Measurements from ENCODE around the gene ASB2.

ASB2 gene

DNA sequence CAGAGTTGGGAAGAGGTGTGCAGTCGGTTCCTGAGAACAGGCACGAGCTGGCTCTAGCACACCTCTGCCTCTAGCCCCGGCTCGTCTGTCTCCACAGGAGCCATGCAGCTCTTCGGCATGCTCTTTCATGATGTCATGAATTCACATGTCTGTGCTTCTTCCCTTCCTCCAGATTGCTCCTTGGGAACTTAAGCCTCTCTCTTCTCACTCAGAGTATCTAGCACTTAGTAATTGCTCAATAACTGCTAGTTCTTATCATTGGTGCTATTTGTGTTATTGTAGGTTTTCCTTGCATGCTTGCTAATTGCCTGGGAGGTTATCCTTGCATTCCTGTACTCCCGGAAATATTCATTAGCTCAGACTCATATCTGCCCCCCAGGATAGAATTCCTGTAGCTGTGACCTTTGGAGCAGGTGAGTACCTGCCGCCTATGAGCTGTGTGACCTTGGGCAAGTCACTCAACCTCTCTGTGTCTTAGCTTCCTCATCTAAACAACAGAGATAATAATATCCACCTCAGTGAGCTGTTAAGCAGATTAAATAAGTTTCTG is 29.8 kb downstream of the ASB2 start:
- DNase-seq (ENCODE audit: low read depth, low spot score): no peak

DNA sequence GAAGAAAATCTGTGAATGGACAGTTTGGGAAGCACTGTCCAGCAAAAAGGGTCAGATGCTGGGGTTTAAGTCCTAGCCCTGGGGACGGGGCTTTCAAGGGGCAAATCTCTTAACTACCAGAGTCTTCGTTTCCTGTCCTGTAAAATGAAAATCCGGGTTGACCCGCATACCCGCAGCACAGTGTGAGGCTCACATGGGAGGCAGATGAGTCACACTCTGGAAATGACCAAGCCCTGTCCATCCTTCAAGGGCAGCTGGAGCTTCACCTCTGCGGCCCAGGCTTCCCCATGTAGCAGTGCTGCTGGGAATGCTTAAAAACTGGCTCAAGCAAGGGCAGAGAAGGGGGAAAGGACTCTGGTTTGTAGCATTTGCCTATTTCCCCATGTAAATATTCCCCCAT is 30.3 kb downstream of the ASB2 start:
- no peak for DNase-seq (ENCODE audit: low read depth, low spot score)

- no peak for DNase-seq (ENCODE audit: low read depth, low spot score)
Observed at GRCh38 chr14:93945070-93945399, 31.3 kb downstream of the ASB2 start.

GRCh38 chr14:93944348-93945069 is 31.9 kb downstream of the ASB2 start:
- no peak for DNase-seq (ENCODE audit: low read depth, low spot score)

DNA sequence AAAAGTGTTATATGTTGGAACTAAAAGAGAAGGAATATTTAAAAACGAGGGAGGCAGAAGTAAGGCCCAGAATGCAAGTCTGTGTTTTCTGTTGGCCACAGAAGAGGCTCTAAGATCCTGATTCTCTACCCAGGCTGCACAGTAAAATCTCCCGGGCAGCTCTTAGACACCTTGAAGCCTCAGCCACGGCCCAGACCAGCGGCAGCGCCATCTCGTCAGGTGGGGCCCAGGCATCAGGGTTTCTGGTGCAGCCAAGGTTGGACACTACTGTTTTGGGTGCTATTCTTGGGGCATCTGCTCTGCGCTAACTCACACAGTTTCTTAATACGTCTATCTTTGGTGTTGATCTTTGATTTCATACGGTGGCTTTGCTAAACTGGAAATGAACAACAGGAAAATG is 32.4 kb downstream of the ASB2 start:
- DNase-seq (ENCODE audit: low read depth, low spot score): no peak

DNA sequence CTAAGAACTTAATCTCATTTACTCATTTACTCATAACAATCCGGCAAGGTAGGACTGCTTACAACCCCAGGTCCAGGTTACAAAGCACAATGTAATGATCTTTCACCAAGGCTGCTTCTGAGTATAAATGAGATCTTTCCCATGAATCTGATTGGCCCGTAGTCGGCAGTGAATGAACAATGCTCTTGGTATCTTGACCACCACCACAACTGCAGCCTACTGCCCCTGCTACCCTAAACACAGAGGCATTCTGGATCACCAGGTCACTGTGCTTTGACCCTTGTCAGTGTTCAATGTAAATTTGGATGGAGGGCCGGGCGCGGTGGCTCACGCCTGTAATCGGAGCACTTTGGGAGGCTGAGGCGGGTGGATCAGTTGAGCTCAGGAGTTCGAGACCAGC is 33.3 kb downstream of the ASB2 start:
- no peak for DNase-seq (ENCODE audit: low read depth, low spot score)

- peak; percentile 84 for DNase-seq (ENCODE audit: low read depth, low spot score)
Observed at GRCh38 chr14:93941293-93941910, 35.0 kb downstream of the ASB2 start.

DNA sequence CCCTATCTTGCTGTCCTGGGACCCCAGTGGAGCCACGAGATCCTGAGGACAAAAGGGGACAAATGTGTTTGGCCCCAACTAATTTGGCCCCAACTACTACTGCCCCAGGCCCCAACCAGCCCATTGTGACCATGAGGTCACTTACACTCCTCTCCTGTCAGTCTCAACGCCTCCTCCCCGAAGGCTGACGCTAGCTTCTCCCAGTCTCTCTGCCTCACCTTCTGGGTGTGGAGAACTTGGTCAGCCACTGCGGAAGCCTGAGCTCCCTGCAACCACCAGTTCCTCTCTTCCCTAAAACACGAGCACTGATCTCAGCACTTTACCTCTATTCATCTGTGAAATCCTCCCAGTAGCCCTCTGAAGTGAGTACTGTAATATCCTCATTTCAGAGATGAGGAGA is 35.9 kb downstream of the ASB2 start:
- no peak for DNase-seq (ENCODE audit: low read depth, low spot score)

DNA sequence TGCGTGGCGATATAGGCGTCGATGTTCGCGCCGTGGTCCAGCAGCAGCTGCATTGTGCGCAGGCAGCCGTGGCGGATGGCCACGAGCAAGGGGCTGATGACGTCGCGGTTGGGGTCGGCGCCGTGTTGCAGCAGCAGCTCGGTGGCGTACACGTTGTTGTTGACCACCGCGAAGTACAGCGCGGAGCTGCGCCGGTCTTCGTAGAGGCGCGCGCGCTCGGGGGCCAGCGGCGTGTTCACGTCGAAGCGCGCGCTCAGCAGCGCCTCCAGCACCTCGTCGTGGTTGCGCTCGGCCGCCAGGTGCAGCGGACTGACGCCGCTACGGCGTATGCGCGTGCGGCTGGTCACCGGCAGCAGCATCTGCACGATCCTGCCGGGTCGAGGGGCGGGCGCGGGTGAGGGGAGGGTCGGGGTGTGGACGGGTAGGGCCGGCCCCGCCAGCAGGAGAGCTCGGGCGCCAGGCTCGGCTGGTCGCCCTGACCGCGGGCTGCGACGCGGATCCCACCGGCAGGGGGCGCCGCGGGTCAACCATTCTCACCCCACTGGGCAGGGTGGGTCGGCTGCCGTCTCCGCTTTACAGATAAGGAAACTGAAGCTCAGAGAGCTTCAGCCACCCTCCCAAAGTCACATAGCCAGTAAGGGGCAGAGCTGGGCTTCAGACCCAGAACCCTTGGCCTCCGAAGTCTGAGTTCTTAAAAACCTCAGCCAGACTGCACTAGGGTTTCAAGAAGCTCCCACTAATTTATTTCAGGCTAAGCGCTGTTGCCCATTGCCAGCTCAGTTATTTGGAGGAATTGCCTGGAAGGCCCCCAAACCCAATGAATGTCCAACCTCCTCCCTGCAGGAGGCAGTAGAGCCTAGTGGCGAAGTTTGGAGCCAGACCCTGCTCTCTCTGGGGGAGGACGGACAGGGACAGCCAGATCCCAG is 36.8 kb downstream of the ASB2 start:
- no peak for DNase-seq (ENCODE audit: low read depth, low spot score)

DNA sequence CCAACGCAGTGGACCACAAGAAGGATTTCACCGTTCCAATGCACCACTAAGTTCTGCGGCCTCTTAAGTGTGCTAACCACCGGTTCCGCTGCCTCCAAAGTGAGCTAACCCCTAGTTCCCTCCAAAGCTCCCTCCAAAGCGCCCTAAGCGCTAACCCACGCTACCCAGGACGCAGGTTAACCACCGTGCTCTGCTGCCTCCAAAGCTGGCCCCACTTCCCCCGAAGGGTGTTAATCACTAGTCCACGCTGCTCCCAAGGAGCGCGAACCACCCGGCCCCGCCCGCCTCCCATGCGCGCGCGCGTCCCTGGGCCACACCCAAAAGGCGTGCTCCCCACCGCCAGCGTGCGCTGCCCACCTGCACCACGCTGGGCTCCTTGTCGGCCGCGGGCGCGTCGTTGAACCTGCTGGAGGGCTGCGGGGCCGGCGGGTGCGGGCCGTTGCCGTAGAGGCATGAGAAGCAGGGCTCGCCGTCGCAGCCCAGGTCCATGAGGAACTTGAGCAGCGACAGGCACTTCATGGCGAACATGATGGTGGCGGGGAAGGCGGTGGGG is 37.5 kb downstream of the ASB2 start:
- no peak for DNase-seq (ENCODE audit: low read depth, low spot score)

DNA sequence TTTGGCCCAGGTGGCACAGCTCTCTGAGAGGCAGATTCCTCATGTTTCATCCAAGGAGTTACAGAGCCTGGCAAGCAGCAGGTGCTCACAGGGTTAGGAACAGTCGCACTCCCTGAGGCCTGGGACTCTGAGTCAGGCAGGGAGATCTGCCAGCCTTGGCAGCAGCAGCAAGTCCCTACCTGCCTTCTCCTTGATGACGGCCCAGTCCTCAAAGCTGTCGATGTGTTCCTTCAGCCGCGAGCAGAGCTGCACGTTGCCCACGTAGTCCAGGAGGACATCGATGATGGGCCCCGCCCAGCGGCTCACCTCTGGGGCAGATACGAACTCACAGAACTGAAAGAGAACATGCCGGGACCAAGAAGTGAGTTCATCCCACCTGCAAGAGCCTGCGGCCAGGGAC is 38.9 kb downstream of the ASB2 start:
- no peak for DNase-seq (ENCODE audit: low read depth, low spot score)

DNA sequence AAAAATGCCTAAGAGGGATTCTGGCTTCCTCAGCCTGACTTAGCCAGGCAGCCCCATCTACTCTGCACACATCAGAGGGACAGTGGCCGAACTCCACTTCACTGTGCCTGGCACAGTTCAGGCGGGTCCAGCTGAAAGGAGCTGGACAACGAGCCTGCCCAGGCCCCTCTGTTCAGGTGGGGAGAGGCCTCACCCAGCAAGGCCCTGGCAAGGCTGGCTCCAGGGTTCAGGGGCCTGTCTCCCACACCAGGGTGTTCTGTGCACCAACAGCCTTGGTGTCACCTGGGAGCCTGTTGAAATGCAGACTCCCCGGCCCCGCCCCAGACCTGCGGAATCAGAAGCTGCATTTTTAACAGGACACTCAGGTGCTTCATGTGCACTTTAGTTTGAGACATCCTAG is 39.4 kb downstream of the ASB2 start:
- no peak for DNase-seq (ENCODE audit: low read depth, low spot score)

DNA sequence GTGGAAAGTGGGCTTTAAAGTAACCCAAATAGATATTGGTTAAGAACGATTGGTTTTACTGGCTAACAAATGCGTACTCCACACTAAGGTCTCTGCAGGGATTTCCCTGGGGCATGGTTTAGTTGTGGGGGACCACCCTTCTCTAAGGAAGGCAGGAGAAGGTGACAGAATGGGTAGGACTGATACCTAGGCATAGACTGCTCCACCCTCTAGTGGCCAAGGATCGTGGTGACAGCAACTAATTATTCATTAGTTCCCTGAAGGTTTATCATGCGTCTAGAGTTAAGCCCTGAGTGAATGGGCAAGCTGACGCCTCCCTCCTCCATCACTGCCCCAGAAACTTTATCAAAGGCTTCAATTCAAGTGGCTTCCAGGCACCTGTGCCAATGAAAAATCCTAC is 40.1 kb downstream of the ASB2 start:
- no peak for DNase-seq (ENCODE audit: low read depth, low spot score)

GRCh38 chr14:93935213-93935612 is 41.2 kb downstream of the ASB2 start:
- DNase-seq (ENCODE audit: low read depth, low spot score): no peak

DNA sequence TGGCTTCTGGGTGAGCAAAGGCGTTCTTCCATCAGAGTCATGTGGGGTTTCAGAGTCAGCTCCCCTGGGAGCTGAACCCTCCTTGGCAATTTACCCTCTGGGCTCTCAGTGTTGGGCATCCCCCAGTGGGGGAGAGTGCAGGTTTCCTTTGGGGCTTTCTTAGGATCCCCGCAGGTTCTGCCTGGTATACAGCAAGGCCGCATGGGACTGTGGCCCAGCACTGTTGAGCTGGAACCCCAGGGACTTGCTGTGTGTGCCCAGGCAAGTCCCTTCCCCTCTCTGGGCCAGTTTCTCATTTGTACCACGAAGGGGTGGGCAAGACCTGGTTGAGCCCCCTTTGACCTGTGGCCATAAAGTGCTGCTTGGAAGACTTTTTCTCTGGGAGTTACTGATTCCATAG is 43.7 kb downstream of the ASB2 start:
- no peak for DNase-seq (ENCODE audit: low read depth, low spot score)

DNA sequence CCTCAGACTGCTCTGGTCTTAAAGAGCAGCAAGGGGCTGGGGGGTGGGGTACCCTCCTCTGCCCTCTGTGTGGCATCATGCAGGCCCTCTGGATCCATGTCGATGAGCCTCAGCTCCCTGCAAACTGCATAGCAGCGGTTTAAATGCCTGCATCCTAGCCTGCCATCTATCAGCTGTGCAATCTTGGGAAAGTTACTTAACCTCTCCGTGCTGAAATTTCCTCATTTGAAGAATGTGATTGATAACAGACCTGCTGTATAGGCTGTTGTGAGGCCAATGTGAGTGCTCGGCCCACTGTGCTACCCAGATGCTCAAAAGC is 45.4 kb downstream of the ASB2 start:
- DNase-seq (ENCODE audit: low read depth, low spot score): no peak

DNA sequence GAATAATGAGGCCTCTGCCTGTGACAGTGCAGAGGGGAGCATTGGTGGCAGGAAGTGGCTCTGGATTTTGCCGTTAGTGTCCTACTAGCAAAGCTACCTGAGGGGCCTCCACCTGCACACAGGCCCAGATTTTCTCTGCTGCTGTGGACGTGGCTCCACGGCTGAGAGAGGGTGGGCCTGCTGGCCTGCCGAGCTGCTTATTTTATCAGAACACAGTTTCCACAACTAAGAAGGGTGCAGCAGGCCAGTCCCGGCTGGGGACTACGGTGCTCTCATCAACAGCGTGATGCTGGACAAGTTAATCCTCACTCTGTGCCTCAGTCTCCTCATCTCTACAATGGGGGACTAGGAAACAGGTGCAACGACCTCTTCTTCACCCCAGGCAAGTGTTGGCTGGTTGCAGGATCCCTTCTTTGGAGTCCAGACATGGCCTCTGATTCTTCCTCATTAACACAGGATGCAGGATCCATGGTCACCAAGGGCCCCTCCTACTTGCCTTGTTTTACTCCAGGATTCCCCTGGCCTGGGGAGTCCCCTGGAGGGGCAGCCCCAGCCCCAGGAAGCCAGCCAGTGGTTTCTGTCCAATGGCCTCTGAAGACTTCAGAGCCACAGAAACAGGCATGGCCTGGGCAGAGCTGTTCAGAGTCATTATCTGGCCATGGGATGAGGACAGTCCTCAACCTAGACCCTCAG is 45.9 kb downstream of the ASB2 start:
- DNase-seq (ENCODE audit: low read depth, low spot score): no peak

DNA sequence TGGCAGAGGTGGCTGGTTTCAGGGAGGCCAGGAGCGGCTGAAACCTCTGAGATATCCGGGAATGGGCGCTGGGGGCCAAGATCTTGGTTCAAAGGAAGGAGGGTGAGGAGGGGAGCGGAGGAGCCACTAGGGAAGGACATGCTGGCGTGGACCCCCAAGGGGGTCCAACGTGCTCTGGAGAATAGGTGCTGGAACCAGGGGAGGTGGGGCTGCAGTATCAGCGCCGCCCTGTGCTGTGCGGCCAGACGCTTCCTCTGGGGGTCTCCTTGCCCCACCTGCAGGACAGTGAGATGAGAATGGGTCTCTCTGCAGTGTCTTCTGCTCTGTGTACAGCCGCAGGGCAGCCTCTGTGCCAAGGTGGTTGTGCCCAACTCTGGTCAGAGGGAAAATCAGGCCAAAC is 46.7 kb downstream of the ASB2 start:
- no peak for DNase-seq (ENCODE audit: low read depth, low spot score)

DNA sequence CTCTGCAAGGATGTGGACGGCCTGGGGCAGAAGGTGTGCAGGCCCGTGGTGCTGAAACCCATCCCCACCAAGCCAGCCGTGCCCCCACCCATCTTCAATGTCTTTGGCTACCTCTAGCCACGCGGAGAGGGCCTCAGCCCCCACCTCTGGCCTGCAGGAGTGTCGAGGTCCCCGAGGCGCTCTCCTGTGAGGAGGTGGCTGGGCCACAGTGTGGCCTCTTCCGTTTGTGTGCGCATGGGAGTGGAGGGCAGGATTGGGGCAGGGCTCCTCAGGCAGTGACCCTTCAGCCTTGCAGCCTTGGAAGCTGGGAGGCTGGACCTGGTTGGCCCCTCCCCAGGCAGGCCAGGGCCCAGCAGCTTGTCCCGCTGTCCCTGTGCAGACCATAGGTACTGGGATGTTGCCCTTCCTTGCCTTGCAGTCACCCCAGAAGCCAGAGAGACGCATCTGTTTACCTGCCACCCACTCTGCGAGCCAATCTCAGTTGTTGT is 47.3 kb downstream of the ASB2 start:
- no peak for DNase-seq (ENCODE audit: low read depth, low spot score)

DNA sequence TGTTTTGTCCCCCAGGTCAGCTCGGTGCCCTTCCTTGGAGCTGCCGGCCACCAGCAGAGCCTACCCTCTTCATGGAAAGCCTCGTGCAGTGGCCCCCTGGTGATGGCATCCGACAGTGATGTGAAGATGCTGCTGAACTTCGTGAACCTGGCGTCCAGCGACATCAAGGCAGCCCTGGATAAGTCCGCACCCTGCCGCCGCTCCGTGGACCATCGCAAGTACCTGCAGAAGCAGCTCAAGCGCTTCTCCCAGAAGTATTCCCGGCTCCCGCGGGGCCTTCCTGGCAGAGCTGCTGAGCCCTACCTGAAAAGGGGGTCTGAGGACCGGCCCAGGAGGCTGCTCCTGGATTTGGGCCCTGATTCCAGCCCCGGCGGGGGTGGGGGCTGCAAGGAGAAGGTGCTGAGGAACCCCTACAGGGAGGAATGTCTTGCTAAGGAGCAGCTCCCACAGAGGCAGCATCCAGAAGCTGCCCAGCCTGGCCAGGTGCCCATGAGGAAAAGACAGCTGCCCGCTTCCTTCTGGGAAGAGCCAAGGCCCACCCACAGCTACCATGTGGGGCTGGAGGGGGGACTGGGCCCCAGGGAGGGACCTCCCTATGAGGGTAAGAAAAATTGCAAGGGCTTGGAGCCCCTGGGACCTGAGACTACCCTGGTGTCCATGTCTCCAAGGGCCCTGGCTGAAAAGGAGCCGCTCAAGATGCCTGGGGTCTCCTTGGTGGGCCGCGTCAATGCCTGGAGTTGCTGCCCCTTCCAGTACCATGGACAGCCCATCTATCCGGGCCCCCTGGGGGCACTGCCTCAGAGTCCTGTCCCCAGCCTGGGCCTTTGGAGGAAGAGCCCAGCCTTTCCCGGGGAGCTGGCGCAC is 48.0 kb downstream of the ASB2 start:
- DNase-seq (ENCODE audit: low read depth, low spot score): no peak

- no peak for DNase-seq (ENCODE audit: low read depth, low spot score)
Observed at GRCh38 chr14:93927800-93928145, 48.6 kb downstream of the ASB2 start.

All from smooth muscle cell of the brain vasculature (primary cell).